Left ventricle myocardium superior (tissue), 1 donor: Measurements from ENCODE around the gene GZMM. TPM values are rescaled to one million over a fixed set of nuclear protein-coding genes. Genes with fewer than 3 reads are reported as not detected.

Experiments
- ATAC-seq: fragments of 200-7000 bp; cut with Tn5 transposase; one replicate; pipeline ENCODE4 v1.9.1; 2020; ENCODE audit warnings: mild to moderate bottlenecking, moderate library complexity
- DNase-seq: peaks from one replicate; pipeline ENCODE4 v3.0.0-alpha.2; 2020
- intact Hi-C: fragments of 100-400 bp; cut with micrococcal nuclease; formaldehyde crosslinking; loops from one replicate; pipeline ENCODE4 v1.11.0; 2022
- long read RNA-seq: library from polyadenylated mRNA; unstranded; transcript quantifications from one replicate; pipeline ENCODE4 v2.0.0, GENCODE V29; 2021
- total RNA-seq: library from RNA; stranded (reverse); fragmentation: NEBNext Ultra II Directional; extraction: Animal tissue kit (Norgen Biotek cat#: 25700); gene quantifications from one replicate; pipeline ENCODE4 v1.2.1, GENCODE V29; 2021
- donor health status: DM: no; HTN: yes; CAD: no; lungs with severe emphysema.

Gene GZMM
- 0.37 TPM for total RNA-seq
- long read RNA-seq: 0 reads

DNA sequence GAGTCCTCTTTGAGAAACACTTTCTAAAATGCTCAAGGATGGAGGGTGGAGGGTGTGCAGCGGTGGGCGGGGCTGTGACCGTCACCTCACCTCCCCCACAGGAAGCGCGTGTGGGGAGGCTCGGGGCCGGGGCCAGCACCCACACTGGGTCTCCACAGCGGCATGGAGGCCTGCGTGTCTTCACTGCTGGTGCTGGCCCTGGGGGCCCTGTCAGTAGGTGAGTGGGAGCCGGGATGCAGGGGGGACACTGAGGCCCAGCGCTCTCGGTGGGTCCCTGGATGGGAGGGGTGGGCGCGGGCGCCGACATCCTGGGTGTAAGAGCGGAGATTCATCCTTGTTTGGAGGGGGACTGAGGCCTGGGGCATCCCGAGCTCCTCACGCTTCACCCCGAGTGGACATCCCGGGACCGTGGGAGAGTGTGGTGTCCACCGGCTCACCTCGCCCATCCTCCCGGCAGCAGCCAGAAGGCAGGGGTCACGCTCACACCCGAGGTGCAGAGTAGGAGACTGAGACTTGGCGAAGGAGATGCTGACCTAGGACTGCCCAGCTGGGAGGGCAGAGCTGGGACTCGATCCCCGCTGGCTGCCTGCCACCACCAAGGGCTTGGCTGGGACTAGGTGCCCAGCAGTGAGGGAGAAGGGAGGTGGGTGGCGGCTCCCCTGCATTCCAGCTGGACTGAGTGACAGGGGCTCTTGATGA lies at the start of gene GZMM:
TSS of gene GZMM (plus strand) at position 144 of the 699 bp plus-strand sequence. CDS start at position 163, 19 bp downstream.
- ATAC-seq (peak; percentile 31), DNase-seq (no peak)
- intact Hi-C loops: no loop called here

DNA sequence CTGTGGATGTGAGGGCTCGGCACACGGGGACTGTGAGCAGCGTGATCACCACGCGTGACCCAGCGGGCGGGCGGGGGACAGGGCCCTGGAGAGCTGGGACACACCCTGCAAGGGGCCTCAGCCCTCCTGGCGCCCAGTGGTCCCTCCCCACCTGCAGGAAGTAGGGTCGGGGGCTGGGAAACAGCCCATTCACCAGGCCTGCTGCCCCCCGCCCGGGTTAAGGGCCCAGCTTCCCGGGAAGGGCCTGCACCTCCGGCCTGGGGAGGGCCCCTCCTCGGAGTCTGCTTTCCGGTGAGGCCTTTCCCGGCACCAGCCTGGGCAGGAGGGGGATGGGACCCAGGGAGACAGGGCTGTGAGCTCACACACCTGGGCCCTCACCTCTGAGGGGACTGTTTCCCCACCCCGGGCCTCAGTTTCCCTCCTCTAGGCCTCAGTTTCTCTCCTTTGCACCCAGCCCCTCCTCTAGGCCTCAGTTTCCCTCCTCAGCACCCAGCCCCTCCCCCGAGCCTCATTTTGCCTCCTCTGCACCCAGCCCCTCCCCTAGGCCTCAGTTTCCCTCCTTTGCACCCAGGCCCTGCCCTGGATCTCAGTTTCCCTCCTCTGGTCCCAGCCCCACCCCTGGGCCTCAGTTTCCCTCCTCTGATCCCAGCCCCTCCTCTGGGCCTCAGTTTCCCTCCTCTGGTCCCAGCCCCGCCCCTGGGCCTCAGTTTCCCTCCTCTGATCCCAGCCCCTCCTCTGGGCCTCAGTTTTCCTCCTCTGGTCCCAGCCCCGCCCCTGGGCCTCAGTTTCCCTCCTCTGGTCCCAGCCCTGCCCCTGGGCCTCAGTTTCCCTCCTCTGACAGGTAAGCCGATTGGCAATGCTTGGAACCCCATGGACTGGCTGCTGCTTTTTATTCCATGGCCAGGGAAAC lies 49.4 kb upstream of the GZMM start:
- ATAC-seq (no peak), DNase-seq (no peak)
- intact Hi-C loops: no loop called here

DNA sequence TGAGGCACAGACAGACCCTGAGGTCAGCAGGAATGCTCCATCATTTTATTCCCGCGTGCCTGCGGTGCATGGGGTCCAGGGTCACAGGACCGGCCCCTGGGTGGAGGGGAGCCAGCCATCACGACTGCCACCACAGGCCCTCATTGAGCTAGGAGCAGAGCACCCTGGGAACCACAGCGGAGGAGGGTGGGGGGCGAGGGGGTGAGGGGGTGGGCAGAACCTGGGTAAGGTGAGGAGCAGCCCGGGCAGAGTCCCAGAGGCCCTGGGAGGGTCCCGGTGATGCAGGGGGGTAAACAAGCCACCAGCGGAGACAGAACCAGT lies 48.8 kb upstream of the GZMM start:
- no peak for ATAC-seq
- intact Hi-C loops: no loop called here
- DNase-seq: no peak

DNA sequence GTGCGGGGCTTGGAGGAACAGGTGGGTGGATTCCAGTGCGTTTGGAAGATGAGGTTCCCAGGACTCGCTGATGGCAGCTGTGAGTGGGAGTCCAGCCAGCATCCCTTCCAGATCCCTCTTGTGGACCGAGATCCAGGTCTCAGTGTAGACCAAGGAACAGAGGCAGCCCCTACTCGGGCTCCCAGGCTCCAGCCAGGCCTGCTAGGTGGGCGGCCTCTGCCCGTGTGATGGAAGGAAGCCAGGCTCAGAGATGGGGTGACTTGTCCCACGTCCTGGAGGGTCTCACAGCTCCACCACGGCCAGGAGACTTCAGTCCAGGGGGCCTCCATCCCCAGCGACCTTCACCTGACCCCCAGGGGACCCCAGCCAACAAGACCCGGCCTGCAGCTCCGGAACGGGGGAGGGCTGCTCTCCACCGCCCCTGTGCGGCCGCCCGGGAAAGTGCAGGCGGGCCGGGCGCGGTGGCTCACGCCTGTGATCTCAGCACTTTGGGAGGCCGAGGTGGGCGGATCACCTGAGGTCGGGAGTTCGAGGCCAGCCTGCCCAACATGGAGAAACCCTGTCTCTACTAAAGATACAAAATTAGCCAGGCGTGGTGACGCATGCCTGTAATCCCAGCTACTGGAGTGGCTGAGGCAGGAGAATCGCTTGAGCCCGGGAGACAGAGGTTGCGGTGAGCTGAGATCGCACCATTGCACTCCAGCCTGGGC lies 48.3 kb upstream of the GZMM start:
- DNase-seq: no peak
- no peak for ATAC-seq
- intact Hi-C loops: no loop called here

DNA sequence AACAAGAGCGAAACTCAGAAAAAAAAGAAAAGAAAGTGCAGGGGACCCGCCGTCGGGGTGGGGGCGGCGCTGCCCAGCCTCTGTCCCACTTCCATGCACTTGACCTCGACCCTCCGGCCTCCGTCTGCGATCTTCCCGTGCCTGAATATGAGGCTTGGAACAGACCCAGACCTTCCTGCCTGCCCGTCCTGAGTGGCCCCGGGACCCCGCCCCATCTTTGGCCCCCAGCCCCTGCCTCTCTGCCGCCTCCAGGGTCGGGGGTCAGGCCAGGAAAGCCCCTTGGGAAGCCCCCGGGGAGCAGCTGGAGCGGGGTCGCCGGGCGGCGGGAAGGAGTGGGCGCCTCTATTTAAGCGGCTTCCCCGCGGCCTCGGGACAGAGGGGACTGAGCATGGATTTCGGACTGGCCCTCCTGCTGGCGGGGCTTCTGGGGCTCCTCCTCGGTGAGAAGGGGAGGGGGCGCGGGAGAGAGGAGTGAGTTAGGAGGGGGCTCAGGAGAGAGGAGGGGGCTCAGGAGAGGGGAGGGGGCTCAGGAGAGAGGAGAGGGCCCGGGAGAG lies 47.7 kb upstream of the GZMM start, which contains the start of gene MADCAM1:
TSS of gene MADCAM1 (plus strand) at position 375 of the 554 bp plus-strand sequence. CDS start at position 389, 14 bp downstream.
- intact Hi-C loops: no loop called here
- ATAC-seq (no peak), DNase-seq (no peak)

DNA sequence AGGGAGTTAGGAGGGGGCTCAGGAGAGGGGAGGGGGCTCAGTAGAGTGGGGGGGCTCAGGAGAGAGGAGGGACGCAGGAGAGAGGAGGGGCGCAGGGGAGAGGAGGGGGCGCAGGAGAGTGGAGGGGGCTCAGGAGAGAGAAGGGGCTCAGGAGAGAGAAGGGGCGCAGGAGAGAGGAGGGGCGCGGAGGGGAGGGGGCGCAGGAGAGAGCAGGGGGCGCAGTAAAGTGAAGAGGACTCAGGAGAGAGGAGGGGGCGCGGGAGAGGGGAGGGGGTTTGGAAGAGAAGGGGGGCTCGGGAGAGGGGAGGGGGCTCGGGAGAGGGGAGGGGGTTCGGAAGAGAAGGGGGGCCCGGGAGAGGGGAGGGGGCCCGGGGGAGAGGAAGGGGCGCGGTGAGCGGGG lies 46.9 kb upstream of the GZMM start:
- ATAC-seq (no peak), DNase-seq (no peak)
- intact Hi-C loops: no loop called here

DNA sequence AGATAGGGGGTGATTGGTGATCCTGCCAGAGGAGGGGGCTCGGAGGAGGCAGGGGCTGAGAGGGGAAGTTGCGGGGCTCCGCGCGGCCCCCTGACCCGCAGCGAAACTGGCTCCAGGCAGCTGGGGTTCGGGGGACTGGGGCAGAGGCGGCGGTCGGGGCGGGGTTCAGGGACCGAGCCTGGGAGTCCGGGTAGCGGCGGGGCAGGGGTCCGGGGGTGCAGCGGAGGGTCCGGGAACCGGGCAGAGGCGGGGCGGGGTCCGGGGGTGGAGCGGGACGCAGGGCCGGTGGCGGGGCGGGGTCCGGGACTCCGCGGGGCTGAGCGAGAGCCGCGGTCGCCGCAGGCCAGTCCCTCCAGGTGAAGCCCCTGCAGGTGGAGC lies 46.4 kb upstream of the GZMM start:
- no peak for DNase-seq
- ATAC-seq: no peak
- intact Hi-C loops: no loop called here

DNA sequence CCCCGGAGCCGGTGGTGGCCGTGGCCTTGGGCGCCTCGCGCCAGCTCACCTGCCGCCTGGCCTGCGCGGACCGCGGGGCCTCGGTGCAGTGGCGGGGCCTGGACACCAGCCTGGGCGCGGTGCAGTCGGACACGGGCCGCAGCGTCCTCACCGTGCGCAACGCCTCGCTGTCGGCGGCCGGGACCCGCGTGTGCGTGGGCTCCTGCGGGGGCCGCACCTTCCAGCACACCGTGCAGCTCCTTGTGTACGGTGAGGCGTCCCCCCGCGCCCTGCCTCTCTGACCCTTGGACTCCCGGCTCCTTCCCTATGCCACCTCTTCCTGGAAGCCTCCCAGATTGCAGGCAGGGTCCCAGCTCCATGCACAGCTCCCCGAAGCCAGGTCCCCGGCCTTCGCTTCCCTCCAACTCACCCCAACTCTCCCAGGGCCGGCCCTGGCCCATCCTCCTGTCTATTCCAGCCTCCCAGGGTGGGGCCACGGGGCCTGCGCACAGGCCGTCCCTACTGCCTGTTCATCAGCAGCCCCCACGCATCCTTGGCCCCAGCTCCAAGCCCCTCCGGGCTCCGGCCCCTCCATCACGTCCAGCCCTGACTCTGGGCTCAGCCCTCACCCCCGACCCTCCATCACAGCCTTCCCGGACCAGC lies 45.9 kb upstream of the GZMM start:
- ATAC-seq: no peak
- DNase-seq: no peak
- intact Hi-C loops: no loop called here

DNA sequence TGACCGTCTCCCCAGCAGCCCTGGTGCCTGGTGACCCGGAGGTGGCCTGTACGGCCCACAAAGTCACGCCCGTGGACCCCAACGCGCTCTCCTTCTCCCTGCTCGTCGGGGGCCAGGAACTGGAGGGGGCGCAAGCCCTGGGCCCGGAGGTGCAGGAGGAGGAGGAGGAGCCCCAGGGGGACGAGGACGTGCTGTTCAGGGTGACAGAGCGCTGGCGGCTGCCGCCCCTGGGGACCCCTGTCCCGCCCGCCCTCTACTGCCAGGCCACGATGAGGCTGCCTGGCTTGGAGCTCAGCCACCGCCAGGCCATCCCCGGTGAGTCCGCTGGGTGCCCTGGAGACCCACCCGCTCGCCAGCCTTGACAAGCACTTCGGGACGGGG lies 45.4 kb upstream of the GZMM start:
- no peak for DNase-seq
- no peak for ATAC-seq
- intact Hi-C loops: no loop called here

DNA sequence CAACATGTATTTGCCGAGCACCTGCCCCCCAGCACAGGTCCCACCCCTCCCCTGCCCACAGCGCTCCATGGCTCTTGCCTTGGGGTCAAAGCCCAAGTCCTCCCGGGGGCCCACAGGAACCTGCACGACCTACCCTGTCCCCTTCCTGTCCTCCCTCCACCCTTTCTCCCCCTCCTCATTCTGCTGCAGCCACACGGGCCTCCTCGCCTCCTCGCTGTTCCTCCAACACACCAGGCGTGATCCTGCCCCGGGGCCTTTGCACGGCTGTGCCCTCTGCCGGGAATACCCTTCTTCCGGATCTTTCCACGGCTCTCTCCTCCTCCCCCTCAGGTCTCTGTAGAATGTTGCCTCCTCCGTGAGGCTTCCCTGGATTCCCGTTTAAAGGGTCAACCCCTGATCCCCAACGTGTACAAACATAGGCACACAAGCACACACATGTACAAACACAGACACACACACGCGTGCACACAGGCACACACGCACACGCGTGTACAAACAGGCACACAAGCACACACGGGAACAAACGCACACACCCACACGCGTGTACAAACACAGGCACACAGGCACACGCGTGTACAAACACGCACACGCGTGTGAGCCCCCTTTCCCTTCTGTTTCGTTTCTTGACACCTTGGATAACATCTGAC lies 44.8 kb upstream of the GZMM start:
- intact Hi-C loops: no loop called here
- DNase-seq (no peak), ATAC-seq (no peak)

DNA sequence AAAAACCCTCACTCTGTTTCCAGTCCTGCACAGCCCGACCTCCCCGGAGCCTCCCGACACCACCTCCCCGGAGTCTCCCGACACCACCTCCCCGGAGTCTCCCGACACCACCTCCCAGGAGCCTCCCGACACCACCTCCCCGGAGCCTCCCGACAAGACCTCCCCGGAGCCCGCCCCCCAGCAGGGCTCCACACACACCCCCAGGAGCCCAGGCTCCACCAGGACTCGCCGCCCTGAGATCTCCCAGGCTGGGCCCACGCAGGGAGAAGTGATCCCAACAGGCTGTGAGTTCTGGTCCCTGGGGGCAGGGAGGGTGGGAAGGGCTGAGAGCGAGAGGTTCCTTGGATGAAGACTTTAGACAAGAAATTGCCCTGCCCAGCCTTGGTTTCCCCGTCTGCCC lies 42.2 kb upstream of the GZMM start:
- intact Hi-C loops: no loop called here
- ATAC-seq (no peak), DNase-seq (no peak)

DNA sequence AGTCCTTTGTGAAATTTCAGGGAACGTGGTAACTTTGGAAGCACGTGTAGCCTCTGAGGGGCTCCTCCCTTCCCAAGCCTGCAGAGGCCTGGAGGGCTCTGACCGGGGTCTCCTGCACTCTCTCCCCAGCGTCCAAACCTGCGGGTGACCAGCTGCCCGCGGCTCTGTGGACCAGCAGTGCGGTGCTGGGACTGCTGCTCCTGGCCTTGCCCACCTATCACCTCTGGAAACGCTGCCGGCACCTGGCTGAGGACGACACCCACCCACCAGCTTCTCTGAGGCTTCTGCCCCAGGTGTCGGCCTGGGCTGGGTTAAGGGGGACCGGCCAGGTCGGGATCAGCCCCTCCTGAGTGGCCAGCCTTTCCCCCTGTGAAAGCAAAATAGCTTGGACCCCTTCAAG lies 39.2 kb upstream of the GZMM start:
- DNase-seq (no peak), ATAC-seq (no peak)
- intact Hi-C loops: no loop called here

DNA sequence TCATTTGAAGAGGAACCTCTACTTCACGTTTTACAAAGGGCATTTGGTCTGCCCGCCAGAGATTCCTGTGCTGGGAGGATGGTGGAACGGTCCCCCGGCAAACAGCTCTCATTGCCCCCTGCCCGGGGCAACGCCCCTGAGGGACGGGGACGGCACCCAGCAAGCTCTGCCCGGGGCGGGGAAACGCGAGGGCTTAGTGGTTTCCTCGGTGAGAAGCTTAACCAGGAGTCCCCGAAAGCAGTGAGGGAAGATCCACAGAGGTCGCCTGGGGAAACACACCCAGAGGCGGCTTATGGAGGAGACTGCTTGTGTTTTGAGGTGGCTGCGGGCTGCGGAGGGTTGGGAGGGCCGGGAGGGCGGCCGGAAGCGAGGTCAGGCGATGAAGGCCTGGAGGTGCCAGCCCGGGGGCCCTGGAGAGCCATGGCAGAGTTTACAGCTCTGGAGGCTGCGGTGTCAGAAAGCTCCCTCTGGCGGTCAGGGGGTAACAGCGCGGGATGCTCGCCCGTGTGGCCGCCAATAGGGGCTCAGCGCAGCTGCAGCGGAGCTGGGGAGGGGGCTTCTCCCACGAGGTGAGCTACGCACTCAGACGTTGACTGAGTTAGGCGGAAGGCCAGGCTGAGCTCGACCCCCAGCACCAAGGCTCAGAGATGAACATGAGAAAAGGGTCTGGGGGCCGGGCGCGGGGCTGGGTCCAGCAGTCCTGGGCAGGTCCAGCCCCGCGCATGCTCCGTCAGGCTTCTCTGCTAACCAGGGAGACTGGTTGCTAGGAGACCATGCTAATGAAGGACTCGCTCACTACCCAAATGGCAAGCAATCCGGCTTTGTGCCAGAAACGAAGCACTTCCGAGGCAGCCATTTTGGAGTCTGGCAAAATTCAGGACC lies 37.2 kb upstream of the GZMM start:
- peak; percentile 98 for DNase-seq
- intact Hi-C loops: no loop called here
- peak; percentile 92 for ATAC-seq

DNA sequence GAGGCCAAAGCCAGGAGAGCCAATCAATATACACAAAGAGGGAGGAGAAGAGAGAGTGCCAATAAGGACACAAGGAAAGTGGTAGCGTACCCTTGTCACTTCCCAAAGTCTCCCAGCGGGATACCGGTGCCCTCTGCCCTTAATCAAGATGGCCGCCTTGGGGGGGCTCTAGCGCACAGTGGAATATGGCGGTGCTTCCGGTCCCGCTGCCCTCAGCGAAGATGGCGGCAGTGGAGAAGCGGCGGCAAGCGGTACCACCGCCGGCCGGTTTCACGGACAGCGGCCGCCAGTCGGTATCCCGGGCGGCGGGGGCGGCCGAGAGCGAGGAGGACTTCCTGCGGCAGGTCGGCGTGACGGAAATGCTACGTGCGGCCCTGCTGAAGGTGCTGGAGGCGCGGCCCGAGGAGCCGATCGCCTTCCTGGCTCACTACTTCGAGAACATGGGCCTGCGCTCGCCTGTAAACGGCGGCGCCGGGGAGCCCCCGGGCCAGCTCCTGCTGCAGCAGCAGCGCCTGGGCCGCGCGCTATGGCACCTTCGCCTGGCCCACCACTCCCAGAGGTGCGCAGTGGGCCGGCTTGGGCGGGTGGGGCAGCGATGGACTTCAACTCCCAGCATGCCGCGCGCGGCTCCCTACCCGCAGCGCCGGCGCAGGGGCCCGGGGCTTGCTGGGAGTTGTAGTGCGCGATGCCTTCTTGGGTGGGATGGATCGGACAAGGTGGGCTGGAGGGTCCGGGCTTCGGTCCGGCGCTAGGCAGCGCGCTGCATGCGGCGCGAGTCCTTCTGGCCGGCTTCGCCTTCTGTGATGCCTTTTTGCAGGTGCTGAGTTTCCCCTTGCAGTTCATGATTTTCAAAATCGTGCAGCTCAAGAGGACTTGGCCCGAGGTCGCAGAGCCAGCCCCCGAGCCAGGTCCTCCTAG lies 36.3 kb upstream of the GZMM start, which contains the start of gene TPGS1:
TSS of gene TPGS1 (plus strand) at position 212 of the 918 bp plus-strand sequence. CDS start at position 222, 10 bp downstream.
- intact Hi-C loops: no loop called here
- peak; percentile 94 for DNase-seq
- peak; percentile 91 for ATAC-seq

DNA sequence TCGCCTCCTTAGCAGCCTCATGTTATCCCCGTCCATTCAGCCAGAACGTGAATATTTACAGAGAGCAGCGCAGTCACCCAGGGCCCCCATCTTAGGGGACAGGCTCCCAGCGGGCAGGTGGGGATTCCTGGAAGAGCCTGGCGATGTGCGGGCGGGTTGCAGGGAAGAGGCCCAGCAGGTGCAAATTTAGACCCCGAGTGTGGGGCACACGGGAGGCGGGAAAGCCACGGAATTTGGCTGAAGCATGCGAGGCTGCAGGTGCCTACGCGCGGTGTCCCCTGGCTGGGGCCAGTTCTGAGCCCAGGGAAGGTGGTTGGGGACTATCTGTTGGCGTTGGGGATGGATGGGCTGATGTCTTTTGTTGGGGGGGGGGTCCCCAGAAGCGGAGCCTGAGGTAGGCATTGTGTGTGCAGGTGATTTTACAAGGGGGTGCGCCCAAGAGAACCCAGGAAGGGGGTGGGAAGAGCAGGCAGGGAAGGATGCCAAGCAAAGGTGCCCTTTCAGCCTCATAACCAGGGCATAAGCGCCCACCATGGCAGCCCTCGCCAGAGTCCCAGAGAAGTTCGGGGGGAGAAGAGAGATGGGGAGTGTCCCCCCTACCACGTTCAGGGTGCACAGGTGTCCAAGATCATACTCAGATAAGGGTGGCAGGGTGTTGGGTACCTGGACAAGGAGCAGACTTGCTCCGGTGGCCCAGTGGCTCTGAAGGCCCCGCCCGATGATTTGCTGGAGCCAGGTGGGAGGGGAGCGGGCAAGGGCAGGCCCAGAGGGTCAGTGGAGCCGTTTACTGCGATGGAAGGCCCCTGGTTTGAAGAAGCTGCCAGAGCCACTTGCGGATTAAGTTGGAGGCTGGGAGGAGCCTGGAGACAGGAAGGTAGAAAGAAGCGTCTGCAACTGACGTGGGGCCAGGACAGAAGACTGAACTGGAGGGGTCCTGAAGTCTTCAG lies 35.4 kb upstream of the GZMM start:
- DNase-seq (no peak), ATAC-seq (no peak)
- intact Hi-C loops: no loop called here
